ENCODE measurements around the gene FGA. TPM values are rescaled to one million over a fixed set of nuclear protein-coding genes. Genes with fewer than 3 reads are reported as not detected.

The FGA gene
- total and polyA plus RNA-seq, 2 of the 8 experiments (the other 6 are each of a cell fraction or from before 2014, with no cell fraction given): not detected

DNA sequence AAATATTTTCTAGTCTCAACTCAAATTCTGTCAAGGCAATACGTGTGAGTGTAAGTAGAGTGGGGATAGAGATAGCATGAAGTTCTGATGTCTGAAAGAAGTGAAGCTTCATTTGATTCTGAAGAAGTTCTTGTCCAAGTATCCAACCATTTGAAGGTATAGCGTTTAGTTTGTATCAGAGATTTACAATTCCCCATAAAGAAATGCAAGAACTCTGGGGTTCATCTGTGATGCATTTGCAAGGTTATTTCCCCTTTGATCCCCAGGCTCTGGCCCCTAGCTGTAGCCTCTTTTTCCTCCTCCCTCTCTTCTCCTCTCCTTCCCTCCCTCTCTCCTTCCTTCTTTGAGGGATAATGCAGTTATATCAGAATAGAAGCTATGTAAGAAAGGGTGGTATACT, 7.8 kb downstream of the FGA start:
- Histone ChIP-seq H2BK5ac (ENCODE audit: low read depth, low read length) (no peak overlapping the region), H3K18ac (ENCODE audit: extremely low read depth, low read length) (no peak overlapping the region), H4K91ac (replicated peaks; ENCODE audit: insufficient read length, low read length) (no peak overlapping the region), H3K23me2 (ENCODE audit: low read depth, low read length) (no peaks in the 10 kb centered on the region), H3K27me3 (replicated peaks in 1 of 4; ENCODE audit: control insufficient read depth in 3 of 4, extremely low read depth in 1 of 4, insufficient read depth in 3 of 4, low read length in 3 of 4) (no peaks in the 10 kb centered on the region), H3K4me3 (ENCODE audit: extremely low read depth in 1 of 4, insufficient read depth in 2 of 4, low read depth in 3 of 4, low read length in 4 of 4) (no peak overlapping the region), H2BK20ac (ENCODE audit: low read length) (no peak overlapping the region), H2AFZ (ENCODE audit: low read length) (no peak overlapping the region), H3K4ac (replicated peaks; ENCODE audit: insufficient read length, low read depth, low read length) (no peak overlapping the region), H3K14ac (ENCODE audit: insufficient read length) (no peak overlapping the region), H3K4me1 (replicated peaks in 1 of 4; ENCODE audit: control insufficient read depth in 3 of 4, insufficient read depth in 4 of 4, low read length in 3 of 4) (no peaks in the 10 kb centered on the region), H4K20me1 (replicated peaks in 1 of 2; ENCODE audit: control insufficient read depth in 1 of 2, insufficient read depth in 2 of 2, low read length in 2 of 2) (no peaks in the 10 kb centered on the region), H3K79me1 (ENCODE audit: low read depth, low read length) (no peaks in the 10 kb centered on the region), H3K4me2 (ENCODE audit: insufficient read depth in 1 of 2, low read depth in 2 of 2, low read length in 2 of 2) (no peak overlapping the region), H3K23ac (ENCODE audit: insufficient read length) (no peak overlapping the region), H3K27ac (ENCODE audit: low read depth, low read length) (no peak overlapping the region), H3K79me2 (ENCODE audit: control insufficient read depth in 1 of 2, insufficient read depth in 2 of 2, low read length in 2 of 2) (no peaks in the 10 kb centered on the region), H4K5ac (ENCODE audit: insufficient read length, low read depth, low read length) (no peak overlapping the region), H2BK12ac (ENCODE audit: low read depth, low read length) (no peak overlapping the region), H3K9ac (replicated peaks in 1 of 4; ENCODE audit: extremely low read depth in 1 of 4, low read depth in 3 of 4, low read length in 3 of 4) (no peak overlapping the region), H2BK120ac (replicated peaks; ENCODE audit: low read depth, low read length) (no peak overlapping the region), H4K8ac (ENCODE audit: extremely low read depth, insufficient read depth, low read length) (no peak overlapping the region), H3K9me3 (ENCODE audit: insufficient read depth in 2 of 2, low read depth in 1 of 2, low read length in 1 of 2) (no peaks in the 10 kb centered on the region), H2BK15ac (ENCODE audit: low read length) (no peak overlapping the region), H3K36me3 (ENCODE audit: control insufficient read depth in 2 of 4, insufficient read depth in 4 of 4, low read length in 3 of 4) (no peaks in the 10 kb centered on the region), H3K56ac (replicated peaks; ENCODE audit: insufficient read length, low read depth, low read length) (no peak overlapping the region), H2AK5ac (ENCODE audit: low read depth, low read length) (no peak overlapping the region)
- FAIRE-seq: no peak
- WGBS, 2 experiments (ENCODE audit: extremely low coverage in 1 of 2, insufficient coverage in 1 of 2, insufficient read length in 1 of 2, insufficient replicate concordance in 2 of 2, low coverage in 1 of 2, low lambda C conversion rate in 2 of 2, missing lambda C conversion rate in 1 of 2): 95% methylated on average over 2 of the region's 2 CpGs; no CpG with 5 or more reads in 1 of the 2 experiments
- ChIA-PET CTCF (ENCODE audit: partially characterized antibody) (interaction anchor here (0.6 to 2.9 kb wide), 4 partner anchors 9 to 30 kb away, joined by 3 to 13 read pairs (median 7); partner anchors contain the start of gene FGG), POLR2A (ENCODE audit: partially characterized antibody) (no interaction called here)
- DNase-seq (ENCODE audit: low read depth in 1 of 2, low spot score in 2 of 2): no peak
- TF ChIP-seq, protein P1, sequence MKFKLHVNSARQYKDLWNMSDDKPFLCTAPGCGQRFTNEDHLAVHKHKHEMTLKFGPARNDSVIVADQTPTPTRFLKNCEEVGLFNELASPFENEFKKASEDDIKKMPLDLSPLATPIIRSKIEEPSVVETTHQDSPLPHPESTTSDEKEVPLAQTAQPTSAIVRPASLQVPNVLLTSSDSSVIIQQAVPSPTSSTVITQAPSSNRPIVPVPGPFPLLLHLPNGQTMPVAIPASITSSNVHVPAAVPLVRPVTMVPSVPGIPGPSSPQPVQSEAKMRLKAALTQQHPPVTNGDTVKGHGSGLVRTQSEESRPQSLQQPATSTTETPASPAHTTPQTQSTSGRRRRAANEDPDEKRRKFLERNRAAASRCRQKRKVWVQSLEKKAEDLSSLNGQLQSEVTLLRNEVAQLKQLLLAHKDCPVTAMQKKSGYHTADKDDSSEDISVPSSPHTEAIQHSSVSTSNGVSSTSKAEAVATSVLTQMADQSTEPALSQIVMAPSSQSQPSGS (IDR thresholded peaks at IDR 0.05; ENCODE audit: low read length): no peak
- TF ChIP-seq GTF2F1 (IDR thresholded peaks at IDR 0.05; ENCODE audit: borderline replicate concordance, low read depth, low read length): no peak
- no peak for TF ChIP-seq TAF7 (optimal IDR thresholded peaks at IDR 0.05; ENCODE audit: borderline replicate concordance, low read depth, low read length)
- TF ChIP-seq CHD2 (IDR thresholded peaks at IDR 0.05; ENCODE audit: low read length): no peak
- TF ChIP-seq YY1 (IDR thresholded peaks at IDR 0.05; ENCODE audit: low read depth, low read length): no peak
- no peak for TF ChIP-seq KDM4A (IDR thresholded peaks at IDR 0.05; ENCODE audit: low read depth, low read length, severe bottlenecking)
- TF ChIP-seq TBP (IDR thresholded peaks at IDR 0.05; ENCODE audit: low read depth, low read length): no peak
- TF ChIP-seq SIRT6 (IDR thresholded peaks at IDR 0.05; ENCODE audit: low read length): no peak
- TF ChIP-seq SAP30 (IDR thresholded peaks at IDR 0.05; ENCODE audit: insufficient read depth, insufficient replicate concordance, low read length): no peak
- TF ChIP-seq SRF (IDR thresholded peaks at IDR 0.05; ENCODE audit: low read depth, low read length): no peak
- TF ChIP-seq FOSL1 (IDR thresholded peaks at IDR 0.05; ENCODE audit: insufficient read depth, low read depth, low read length): no peak
- TF ChIP-seq SUZ12 (IDR thresholded peaks at IDR 0.05; ENCODE audit: low read length): no peak
- no peak for TF ChIP-seq RBBP5 (IDR thresholded peaks at IDR 0.05; ENCODE audit: borderline replicate concordance, low read depth, low read length)

All from H1 (cell line).